Stimulated activated CD8-positive, alpha-beta memory T cell treated with anti-CD3 and anti-CD28 coated beads, Interleukin-15, amount 100 ng/mL, for 48 hours (primary cell): Measurements from ENCODE around the gene ALOX12.
"Not testable (repeated sequence)": the region's sequence is repeated elsewhere in the genome, so short reads cannot be mapped to it uniquely, and the experiment has no call there.

Source experiments
- DNase-seq, 2 donors: peaks; one replicate each; pipeline ENCODE4 v3.0.0-alpha.2; 2020; ENCODE audit warnings: low read depth in 2 of 2

ALOX12 gene

GRCh38 chr17:7046127-7046724, 50.4 kb downstream of the ALOX12 start:
- DNase-seq: no peak

- peak in 1 of 2 donors; percentile 64 for DNase-seq
These were observed 51.0 kb downstream of the ALOX12 start for GRCh38 chr17:7046725-7047397.

- no peak for DNase-seq
These were observed 51.7 kb downstream of the ALOX12 start for GRCh38 chr17:7047566-7047965.

GRCh38 chr17:7048968-7049367, 53.1 kb downstream of the ALOX12 start:
- no peak for DNase-seq

- not testable (repeated sequence) for DNase-seq
These were observed 54.7 kb downstream of the ALOX12 start for GRCh38 chr17:7050583-7050982.

GRCh38 chr17:7056386-7056785, 60.5 kb downstream of the ALOX12 start:
- no peak for DNase-seq

GRCh38 chr17:7058831-7059447, 63.1 kb downstream of the ALOX12 start:
- DNase-seq: no peak
